Aorta (tissue), 5 donors: ENCODE results near the gene AIMP1. TPM values are rescaled to one million over a fixed set of nuclear protein-coding genes. Genes with fewer than 3 reads are reported as not detected.

ENCODE experiments used
- ATAC-seq: fragments of 200-7000 bp; cut with Tn5 transposase; one replicate; pipeline ENCODE4 v1.9.1; 2022; ENCODE audit warnings: moderate library complexity; ENCODE audit not compliant: low FRiP score
- DNase-seq, 2 donors: peaks; one replicate each; pipeline ENCODE4 v3.0.0-alpha.2; 2020
- H3K27ac ChIP-seq, 2 donors: one replicate each; pipeline ENCODE4 v1.5.1; 2013; ENCODE audit warnings: low read length in 2 of 2, mild to moderate bottlenecking in 2 of 2, moderate library complexity in 2 of 2, control low read depth in 1 of 2, inconsistent platforms in 1 of 2, low read depth in 1 of 2
- H3K27me3 ChIP-seq, 2 donors: one replicate each; pipeline ENCODE4 v1.6.1; 2013; ENCODE audit warnings: control low read depth in 1 of 2, low read length in 1 of 2, mild to moderate bottlenecking in 1 of 2, moderate library complexity in 1 of 2; ENCODE audit not compliant: insufficient read depth in 2 of 2, control insufficient read depth in 1 of 2
- H3K36me3 ChIP-seq, 2 donors: one replicate each; pipeline ENCODE4 v1.6.1; 2013; ENCODE audit warnings: control low read depth in 1 of 2, low read length in 1 of 2, mild to moderate bottlenecking in 1 of 2; ENCODE audit not compliant: insufficient read depth in 2 of 2, control insufficient read depth in 1 of 2
- H3K4me1 ChIP-seq, 2 donors: one replicate each; pipeline ENCODE4 v1.6.1; 2013; ENCODE audit warnings: low read length in 2 of 2, control low read depth in 1 of 2, mild to moderate bottlenecking in 1 of 2, moderate library complexity in 1 of 2; ENCODE audit not compliant: insufficient read depth in 2 of 2, control insufficient read depth in 1 of 2
- H3K4me3 ChIP-seq, 2 donors: one replicate each; pipeline ENCODE4 v1.5.1; 2013; ENCODE audit warnings: low read length in 2 of 2, control low read depth in 1 of 2, mild to moderate bottlenecking in 1 of 2
- H3K9me3 ChIP-seq: one replicate; pipeline ENCODE4 v1.6.1; 2013; ENCODE audit warnings: mild to moderate bottlenecking, low read length; ENCODE audit not compliant: control insufficient read depth
- WGBS, 2 donors: extraction: QIAGEN DNeasy Blood & Tissue Kit; methylation state at CpG; one replicate each; pipeline ENCODE4 v1.1.7; 2013; 5-methylcytosine and 5-hydroxymethylcytosine counted together
- intact Hi-C, 2 donors: fragments of 100-400 bp; cut with DNase I; formaldehyde crosslinking; loops; one replicate each; pipeline versions ENCODE4 v1.14.2 to v1.15.0; 2022
- polyA plus RNA-seq, 2 donors: library from polyadenylated mRNA; stranded (reverse); fragments of 200-250 nt; gene quantifications; one replicate each; pipeline ENCODE4 v1.2.3, GENCODE V29; 2013
- total RNA-seq, 2 donors: library from RNA; stranded (reverse); fragmentation: NEBNext Ultra II Directional; extraction: Animal tissue kit (Norgen Biotek cat#: 25700); gene quantifications; one replicate each; pipeline ENCODE4 v1.2.1, GENCODE V29; 2021
- donor health status: healthy with polysubstance abuse.
- donor health status: Bipolar disorder and iron deficiency.
- donor health status: DM: no; HTN: no; CAD: no.
- donor health status: DM: no; HTN: no; CAD: no.
- donor health status: DM: yes; HTN: yes; CAD: no.

Gene AIMP1
- total and polyA plus RNA-seq, 4 donors, result 30.2 to 45.6 (median 38.9) TPM

GRCh38 chr4:106303548-106304281, 12.6 kb upstream of the AIMP1 start:
- peaks cover 3 to 6% of the 10 kb centered on the region in 2 donors for H3K4me1 ChIP-seq
- no peaks in the 10 kb centered on the region for H3K9me3 ChIP-seq
- DNase-seq (no peak), ATAC-seq (no peak)
- H3K36me3 ChIP-seq, result peaks cover 0 to 3% of the 10 kb centered on the region in 2 donors
- no peaks in the 10 kb centered on the region for H3K27me3 ChIP-seq
- no peak overlapping the region for H3K27ac ChIP-seq
- intact Hi-C loops, result no loop called here
- WGBS, 2 donors, result 90% methylated on average over 3 of the region's 3 CpGs
- H3K4me3 ChIP-seq, result no peak overlapping the region

- no peak for DNase-seq
- peaks cover 3 to 6% of the 10 kb centered on the region in 2 donors for H3K4me1 ChIP-seq
- no peaks in the 10 kb centered on the region for H3K27me3 ChIP-seq
- peaks cover 0 to 3% of the 10 kb centered on the region in 2 donors for H3K36me3 ChIP-seq
- no peaks in the 10 kb centered on the region for H3K9me3 ChIP-seq
- H3K27ac ChIP-seq, result no peak overlapping the region
- no peak overlapping the region for H3K4me3 ChIP-seq
- intact Hi-C loops, result no loop called here
- no peak for ATAC-seq
Measured at GRCh38 chr4:106304632-106305031, 11.7 kb upstream of the AIMP1 start.

- H3K4me1 ChIP-seq, result peaks cover 3 to 6% of the 10 kb centered on the region in 2 donors
- peaks cover 0 to 3% of the 10 kb centered on the region in 2 donors for H3K36me3 ChIP-seq
- no peak overlapping the region for H3K4me3 ChIP-seq
- no peaks in the 10 kb centered on the region for H3K27me3 ChIP-seq
- 93 to 94% methylated on average over 4 of the region's 4 CpGs for WGBS, 2 donors
- DNase-seq, result no peak
- no peak overlapping the region for H3K27ac ChIP-seq
- H3K9me3 ChIP-seq, result no peaks in the 10 kb centered on the region
- intact Hi-C loops, result no loop called here
- no peak for ATAC-seq
Measured at GRCh38 chr4:106305435-106306055, 10.8 kb upstream of the AIMP1 start.

GRCh38 chr4:106306561-106306960, 9.8 kb upstream of the AIMP1 start:
- Histone ChIP-seq H3K4me1 (peaks cover 3 to 6% of the 10 kb centered on the region in 2 donors), H3K4me3 (no peak overlapping the region), H3K27me3 (no peaks in the 10 kb centered on the region), H3K27ac (no peak overlapping the region), H3K36me3 (no peaks in the 10 kb centered on the region), H3K9me3 (no peaks in the 10 kb centered on the region)
- DNase-seq (no peak), ATAC-seq (no peak)
- intact Hi-C loops, result no loop called here

- Histone ChIP-seq H3K27ac (no peak overlapping the region), H3K4me3 (no peak overlapping the region), H3K27me3 (no peaks in the 10 kb centered on the region), H3K36me3 (no peaks in the 10 kb centered on the region), H3K9me3 (no peaks in the 10 kb centered on the region), H3K4me1 (peaks cover 0 to 6% of the 10 kb centered on the region in 2 donors)
- DNase-seq (no peak), ATAC-seq (no peak)
- intact Hi-C loops, result loop anchor here in 1 of 2 donors (5.0 kb wide), 1 partner anchor 45 kb away; no protein-coding TSS in a partner anchor
- WGBS, 2 donors, result 7 to 13% methylated on average over 1 of the region's 1 CpG
Measured at GRCh38 chr4:106312377-106312776, 4.0 kb upstream of the AIMP1 start.

- no peaks in the 10 kb centered on the region for H3K9me3 ChIP-seq
- intact Hi-C loops, result loop anchor here in 1 of 2 donors (5.0 kb wide), 1 partner anchor 46 kb away; no protein-coding TSS in a partner anchor
- H3K27me3 ChIP-seq, result no peaks in the 10 kb centered on the region
- ATAC-seq (no peak), DNase-seq (no peak)
- H3K36me3 ChIP-seq, result no peaks in the 10 kb centered on the region
- H3K27ac ChIP-seq, result peak overlapping the region in 1 of 2 donors; percentile 35
- peaks cover 0 to 6% of the 10 kb centered on the region in 2 donors for H3K4me1 ChIP-seq
- WGBS, 2 donors, result 61 to 68% methylated on average over 3 of the region's 3 CpGs
- no peak overlapping the region for H3K4me3 ChIP-seq
Measured at GRCh38 chr4:106312997-106313522, 3.3 kb upstream of the AIMP1 start.

- DNase-seq (no peak), ATAC-seq (no peak)
- Histone ChIP-seq H3K27ac (no peak overlapping the region), H3K27me3 (no peaks in the 10 kb centered on the region), H3K4me1 (peaks cover 0 to 3% of the 10 kb centered on the region in 2 donors), H3K4me3 (peak overlapping the region; percentile 41 to 60), H3K9me3 (no peaks in the 10 kb centered on the region), H3K36me3 (no peaks in the 10 kb centered on the region)
- WGBS, 2 donors, result 27 to 33% methylated on average over 6 of the region's 6 CpGs
- intact Hi-C loops, result loop anchor here (5.0 kb wide), 2 partner anchors 48 to 52 kb away; partner anchors contain the start of gene GIMD1 (in 2 of the 2)
Measured at GRCh38 chr4:106314960-106315359, 1.4 kb upstream of the AIMP1 start.

GRCh38 chr4:106315476-106315967, 828 bp upstream of the AIMP1 start:
- peak overlapping the region; percentile 60 to 98 for H3K4me3 ChIP-seq
- no peaks in the 10 kb centered on the region for H3K9me3 ChIP-seq
- H3K27ac ChIP-seq, result peak overlapping the region; percentile 70 to 98
- H3K36me3 ChIP-seq, result no peaks in the 10 kb centered on the region
- H3K27me3 ChIP-seq, result no peaks in the 10 kb centered on the region
- peaks cover 0 to 3% of the 10 kb centered on the region in 2 donors for H3K4me1 ChIP-seq
- DNase-seq, result peak in 1 of 2 donors; percentile 47
- intact Hi-C loops, result loop anchor here (5.0 kb wide), 1 partner anchor 52 kb away; the partner anchor contains the start of gene GIMD1 (in 2 of the 2)
- ATAC-seq, result peak; percentile 3
- 0 to 1% methylated on average over 13 of the region's 13 CpGs for WGBS, 2 donors
